Stimulated activated CD4-positive, alpha-beta T cell treated with anti-CD3 and anti-CD28 coated beads, Interleukin-4, amount 100 ng/mL, for 4 hours (primary cell): Measurements from ENCODE around the gene NEUROG1.
A peak's percentile ranks its signal among the peaks of the same experiment; 100 is the strongest.

Experiments used
- DNase-seq, 2 experiments: peaks; one replicate each; pipeline ENCODE4 v3.0.0-alpha.2; 2020

NEUROG1 gene

GRCh38 chr5:135535820-135536801, at the start of gene NEUROG1:
NEUROG1 (minus strand) TSS chr5:135535964; CDS start chr5:135535690, 274 bp downstream.
- DNase-seq, result no peak

DNA sequence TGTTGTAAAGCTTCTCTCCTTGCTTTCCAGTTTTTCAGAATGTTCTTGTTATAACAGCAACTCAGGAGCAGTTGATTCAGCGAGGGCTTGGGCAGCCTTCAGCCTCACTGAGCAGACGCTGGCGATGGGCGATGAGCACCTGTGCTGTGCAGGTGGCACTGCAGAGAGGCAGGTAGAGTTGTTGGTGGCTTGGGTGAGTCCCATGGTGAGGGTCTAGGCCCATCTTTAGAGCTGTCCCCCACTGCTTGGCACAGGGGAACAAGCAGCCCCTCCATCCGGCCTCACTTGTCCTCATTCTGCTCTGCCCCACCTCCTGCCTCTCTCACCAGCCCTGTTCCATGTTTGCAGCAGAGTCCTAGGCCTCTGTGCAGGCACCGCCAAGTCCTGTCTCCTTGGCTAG, 49.2 kb upstream of the NEUROG1 start:
- no peak for DNase-seq

DNA sequence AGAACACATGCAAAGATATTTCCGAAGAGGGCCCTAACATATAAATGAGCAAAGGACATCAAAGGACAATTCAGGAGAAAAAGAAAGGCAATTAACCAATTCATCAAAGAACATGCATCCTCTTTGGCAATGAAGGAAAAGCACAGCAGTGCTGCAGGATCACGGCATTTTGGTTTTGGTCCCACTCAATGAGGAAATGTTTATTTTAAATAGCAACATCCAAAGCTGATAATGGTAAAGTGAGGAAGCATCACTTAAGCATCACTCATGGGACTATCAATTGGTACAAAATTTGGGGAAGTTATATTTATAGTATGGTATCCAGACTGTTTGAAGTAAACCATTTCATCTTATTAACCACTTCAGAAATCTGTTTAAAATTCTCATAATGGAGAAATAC, 48.5 kb upstream of the NEUROG1 start:
- no peak for DNase-seq

DNA sequence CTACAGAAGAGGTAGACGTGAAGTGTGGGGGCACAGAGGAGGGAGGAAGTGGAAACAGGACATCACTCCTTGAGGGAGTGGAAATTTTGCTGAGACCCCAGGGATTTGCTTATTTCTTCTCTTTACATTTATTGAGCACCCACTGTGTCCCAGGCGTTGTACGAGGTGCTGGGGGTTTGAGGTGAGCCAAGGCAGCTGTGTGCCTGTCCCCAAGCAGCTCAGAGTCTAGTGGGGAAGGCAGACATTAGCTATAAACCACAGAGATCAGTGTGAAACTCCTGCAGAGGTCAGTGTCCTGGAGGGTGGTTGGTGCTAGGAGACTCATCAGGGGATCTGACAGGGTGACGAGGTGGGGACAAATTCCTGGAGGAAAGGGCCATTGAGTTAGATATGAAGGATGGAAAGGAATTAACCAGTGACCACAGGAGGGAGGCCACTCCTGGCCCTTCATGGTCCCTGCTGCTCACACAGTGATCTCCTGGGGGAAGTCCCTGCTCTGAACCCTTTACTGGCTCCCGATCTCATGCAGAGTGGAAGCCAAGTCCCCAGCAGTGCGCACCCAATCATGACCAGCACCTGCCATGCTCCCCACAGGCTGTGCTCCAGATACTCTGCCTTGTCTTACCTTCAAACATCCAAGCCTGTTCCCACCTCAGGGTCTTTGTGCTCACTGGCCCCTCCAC, 46.5 kb upstream of the NEUROG1 start:
- DNase-seq, result no peak

DNA sequence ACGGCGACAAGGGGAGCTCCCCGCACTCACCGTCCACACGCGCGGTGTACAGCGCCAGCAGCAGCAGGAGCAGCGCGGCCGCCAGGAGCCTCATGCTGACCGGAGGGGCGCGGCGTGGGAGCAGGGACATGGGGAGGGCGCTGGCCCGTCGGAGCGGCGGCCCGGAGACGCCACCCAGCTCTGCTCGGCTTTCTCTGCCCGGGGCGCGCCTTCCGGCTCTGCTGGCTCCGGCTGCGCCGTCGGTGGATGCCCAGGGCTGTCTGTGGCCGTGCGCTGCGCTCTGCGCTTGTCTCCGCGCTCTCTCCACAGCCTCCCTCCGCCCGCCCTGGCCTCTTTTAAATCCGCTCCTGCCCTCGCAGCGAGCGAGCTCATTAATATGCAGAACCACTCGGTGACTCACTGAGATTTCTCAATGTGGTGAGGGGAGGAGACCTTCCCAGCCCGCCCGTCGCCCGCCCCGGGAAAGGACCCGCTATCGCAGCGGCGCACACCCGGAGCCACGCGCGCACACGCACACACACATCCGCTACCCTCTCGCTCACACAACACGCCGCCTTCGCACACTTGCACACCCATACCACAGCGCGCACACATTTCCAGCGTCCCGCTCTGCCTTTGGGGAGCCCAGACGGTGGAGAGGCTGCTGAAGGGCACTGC, 43.0 kb upstream of the NEUROG1 start, which contains the start of gene CXCL14:
Gene CXCL14, minus strand, starts transcription at position 307 of the 657 bp plus-strand sequence. Its CDS starts 213 bp downstream, at position 94.
- no peak for DNase-seq

DNA sequence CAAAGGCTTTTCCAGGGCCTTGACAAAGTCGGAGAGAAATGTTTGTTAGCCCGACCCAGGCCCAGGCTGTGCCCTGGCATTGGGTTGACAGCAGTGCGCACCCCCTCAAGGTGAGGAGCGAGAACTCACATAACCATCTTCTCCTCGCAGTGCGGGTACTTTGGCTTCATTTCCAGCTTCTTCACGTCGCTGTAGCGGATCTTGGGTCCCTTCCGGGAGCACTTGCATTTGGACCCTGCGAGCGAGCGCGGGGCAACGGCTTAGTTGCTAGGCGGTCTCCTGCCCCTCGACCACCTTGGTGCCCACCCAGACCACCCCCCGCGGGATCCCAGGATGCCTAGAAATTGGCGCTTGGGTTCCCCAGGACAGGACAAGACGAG, 42.5 kb upstream of the NEUROG1 start:
- no peak for DNase-seq

GRCh38 chr5:135577421-135577820, 41.7 kb upstream of the NEUROG1 start:
- DNase-seq, result no peak

- DNase-seq, result no peak
Measured at GRCh38 chr5:135576075-135576599, 40.4 kb upstream of the NEUROG1 start.

DNA sequence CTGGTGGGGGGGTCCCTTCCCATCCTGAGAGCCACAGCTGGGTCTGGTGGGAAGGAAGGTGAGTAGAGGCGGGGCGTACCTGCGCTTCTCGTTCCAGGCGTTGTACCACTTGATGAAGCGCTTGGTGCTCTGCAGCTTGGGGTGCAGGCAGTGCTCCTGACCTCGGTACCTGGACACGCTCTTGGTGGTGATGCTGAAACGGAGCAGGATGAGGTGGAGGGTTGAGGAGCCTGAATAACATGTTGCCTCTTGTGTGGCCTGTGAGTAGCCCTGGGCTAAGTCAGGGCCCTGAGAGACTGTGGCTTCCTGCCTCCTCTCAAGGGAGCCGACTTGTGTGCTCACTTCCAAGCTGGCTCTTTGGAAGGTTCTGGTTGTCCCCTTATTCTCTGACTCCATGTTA, 38.7 kb upstream of the NEUROG1 start:
- DNase-seq, result no peak

DNA sequence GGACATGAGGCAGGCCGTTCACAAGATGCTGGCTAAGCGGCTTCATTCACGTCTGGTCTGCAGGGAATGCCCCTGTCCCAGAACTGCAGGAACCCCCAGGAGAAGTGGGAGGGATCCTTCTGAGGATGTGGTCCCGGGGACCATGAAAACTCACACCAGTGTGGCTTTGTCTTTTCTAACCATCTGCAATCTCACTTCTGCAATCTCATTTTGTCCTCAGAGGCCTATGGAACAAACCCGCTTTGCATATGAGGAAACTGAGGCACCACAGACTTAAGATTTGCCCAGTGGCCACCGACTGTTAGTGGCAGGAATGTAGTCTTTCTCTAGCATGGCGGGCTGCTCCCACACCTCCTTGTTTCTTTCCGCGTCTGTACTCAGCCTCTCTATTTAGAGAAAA, 36.1 kb upstream of the NEUROG1 start:
- no peak for DNase-seq

DNA sequence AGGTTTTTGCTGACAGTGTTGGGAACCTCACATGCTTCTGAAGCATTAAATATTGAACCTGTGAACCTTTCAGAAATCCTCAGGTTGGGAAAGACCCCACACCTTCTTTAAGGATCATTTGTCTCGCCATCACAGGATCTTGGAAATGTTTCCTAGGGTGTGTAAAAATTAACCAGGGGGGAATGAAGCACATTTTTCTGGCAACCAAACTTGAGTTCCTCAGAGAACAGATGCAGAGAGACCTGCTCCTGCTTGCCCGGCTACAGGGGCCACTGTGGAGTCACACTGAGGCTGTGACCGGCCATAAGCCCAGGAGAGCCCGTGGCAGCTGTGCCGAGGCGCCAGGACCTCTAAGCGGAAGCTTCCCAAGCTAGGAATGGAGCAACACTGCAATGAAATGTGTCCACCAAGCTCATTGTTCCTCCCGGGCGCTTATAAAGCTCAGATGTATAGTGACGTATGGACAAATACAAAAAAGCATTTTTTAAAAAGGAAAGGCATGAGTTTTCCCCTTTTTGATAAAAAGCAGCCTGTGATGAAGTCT, 35.4 kb upstream of the NEUROG1 start:
- no peak for DNase-seq

DNA sequence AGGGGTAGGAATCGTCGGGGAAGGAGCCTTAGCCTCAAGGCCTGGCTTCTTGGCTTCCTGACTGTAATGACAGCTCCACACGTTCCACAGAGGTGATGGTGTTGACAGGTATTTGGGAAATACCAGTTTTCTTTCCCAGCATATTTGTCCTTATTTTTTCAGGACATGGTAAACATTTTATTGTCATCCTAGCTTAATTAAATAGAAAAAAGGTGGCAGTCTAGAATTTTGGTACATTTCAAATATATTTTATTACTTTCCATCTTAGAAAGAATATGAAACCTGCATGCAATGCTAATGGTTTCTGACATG, 34.6 kb upstream of the NEUROG1 start:
- no peak for DNase-seq

DNA sequence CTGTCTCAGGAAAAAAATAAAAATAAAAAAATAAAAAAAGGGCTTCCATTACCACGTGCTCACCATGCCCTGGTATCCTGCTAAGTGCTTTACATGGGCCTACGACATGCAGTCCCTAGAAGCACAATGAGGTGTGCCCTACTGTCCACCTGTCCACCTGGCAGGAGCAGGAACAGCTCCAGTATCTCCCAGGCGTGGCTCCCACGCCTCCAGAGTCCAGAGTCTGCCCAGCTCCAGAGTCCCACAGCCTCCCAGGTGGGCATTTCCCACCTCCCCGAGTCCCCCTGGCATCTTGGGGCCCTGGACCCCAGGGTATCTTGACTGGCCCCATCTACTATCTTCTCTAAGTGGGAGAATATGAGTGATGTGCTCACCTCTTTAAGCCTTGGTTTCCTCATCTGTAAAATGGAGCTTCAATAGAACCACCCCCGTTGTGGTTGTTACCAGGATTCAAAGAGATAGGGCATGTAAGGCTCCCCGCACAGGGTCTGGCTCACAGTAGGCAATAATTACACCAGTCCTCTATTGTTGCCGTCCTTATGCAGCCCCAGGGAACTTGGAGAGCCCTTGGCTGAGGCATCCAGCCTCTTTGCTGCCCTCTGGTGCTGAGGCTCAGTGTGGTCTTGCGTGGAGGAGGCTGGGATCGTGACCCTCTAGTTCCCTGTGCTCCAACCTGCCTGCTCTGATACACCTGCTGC, 34.1 kb upstream of the NEUROG1 start:
- DNase-seq, result no peak

DNA sequence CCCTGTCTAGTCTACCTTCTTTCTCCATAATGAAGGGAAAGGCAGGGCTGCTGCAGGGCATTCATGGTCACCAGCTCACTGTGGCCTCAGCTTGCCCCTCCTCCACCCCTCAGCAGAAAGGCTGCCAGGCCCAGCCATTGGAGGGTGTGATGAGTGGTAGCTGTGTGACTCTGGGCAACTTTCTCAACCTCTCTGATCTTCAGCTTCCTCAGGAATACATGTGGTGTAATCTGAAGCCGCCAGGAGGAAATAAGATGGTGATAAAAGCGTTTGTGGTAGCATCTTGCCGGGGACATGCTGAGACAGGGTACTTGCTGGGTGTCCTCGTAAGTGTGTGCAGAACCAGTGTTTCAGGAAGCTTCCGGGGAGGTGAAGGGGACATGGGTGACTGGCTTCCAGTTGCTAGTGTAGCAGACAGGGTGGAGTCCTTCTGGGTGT, 33.2 kb upstream of the NEUROG1 start:
- no peak for DNase-seq

DNA sequence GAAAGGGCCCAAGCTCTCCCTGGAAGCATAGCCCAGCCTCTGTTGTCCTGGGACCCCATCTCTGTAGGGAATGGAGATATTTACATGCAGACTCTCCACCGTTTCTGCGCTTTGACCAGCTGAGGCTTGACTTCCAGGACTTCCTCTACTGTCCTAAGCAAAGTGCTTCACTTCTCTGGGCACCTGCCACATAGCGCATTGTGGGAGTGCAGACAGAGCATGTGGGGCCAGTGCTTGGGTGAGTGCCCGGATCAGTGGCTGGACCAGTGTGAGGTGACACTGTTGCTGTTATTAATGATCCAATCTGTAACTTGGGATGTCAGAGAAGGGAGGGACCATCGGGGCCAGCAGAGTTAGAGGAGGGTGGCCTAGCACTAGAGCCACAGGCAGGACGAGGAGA, 32.5 kb upstream of the NEUROG1 start:
- DNase-seq, result no peak

DNA sequence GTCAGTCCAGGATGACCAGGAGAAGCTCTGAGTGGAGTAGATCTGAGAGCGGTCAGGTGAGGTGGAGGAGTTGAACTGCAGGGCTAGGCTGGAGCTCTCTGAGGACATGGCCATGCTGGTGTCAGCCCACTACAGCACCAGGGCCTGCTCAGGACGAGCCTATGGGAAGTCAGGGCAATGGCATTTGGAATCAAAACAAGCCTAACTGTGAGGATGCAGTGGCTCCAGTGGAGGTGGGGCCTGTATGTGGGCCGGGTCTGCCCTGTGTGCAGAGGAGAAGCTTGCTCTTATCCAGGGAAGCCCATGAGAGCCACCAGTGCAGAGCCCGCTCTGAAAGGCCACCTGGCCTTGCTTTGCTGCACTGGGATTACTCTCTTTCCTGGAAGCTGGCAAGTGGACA, 31.9 kb upstream of the NEUROG1 start:
- no peak for DNase-seq

DNA sequence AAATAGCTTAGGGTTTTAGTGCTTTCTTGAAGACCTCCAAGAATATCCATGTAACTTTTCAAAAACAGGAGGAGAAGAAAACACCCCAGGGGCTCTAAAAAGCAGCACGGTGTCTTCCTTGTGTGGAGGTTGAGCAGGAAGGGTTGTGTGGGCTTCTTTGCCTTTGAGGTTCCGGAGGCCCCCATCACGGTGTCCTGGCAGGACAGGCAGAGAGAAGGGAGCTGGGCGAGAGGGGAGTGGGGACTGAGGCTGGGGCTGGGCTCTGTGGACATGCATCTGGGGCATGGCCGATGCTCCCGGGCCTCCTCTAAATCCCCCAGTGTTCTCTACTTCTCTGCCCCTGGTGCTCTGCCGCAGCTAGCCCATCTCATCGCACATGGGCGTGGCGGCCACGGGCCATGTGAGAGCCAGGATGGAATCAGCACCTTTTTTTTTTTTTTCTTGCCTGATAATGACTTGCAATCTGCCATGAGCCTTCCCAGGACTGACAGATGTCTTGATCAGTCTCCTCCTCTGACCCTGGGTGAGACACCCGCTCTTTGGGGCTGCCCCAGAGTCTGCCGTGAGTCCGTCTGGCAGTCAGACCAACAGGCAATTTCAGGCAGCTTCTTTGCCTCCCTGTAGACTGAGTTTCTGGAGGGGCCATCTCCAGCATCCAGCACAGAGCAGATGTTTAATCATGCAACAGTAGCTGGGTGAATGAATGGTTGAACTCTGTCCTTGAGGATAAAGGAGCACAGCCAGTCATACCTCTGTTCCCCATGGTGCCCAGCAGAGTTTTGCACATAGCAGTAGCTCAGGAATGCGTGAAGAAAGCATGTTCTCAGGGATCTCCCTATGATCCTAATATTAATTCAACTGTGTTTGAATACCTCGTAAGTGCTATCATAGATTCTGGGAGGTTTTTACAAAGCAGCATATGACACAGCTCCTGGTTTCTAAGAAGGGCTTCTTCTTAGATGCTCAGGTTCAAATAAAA, 30.9 kb upstream of the NEUROG1 start:
- no peak for DNase-seq

DNA sequence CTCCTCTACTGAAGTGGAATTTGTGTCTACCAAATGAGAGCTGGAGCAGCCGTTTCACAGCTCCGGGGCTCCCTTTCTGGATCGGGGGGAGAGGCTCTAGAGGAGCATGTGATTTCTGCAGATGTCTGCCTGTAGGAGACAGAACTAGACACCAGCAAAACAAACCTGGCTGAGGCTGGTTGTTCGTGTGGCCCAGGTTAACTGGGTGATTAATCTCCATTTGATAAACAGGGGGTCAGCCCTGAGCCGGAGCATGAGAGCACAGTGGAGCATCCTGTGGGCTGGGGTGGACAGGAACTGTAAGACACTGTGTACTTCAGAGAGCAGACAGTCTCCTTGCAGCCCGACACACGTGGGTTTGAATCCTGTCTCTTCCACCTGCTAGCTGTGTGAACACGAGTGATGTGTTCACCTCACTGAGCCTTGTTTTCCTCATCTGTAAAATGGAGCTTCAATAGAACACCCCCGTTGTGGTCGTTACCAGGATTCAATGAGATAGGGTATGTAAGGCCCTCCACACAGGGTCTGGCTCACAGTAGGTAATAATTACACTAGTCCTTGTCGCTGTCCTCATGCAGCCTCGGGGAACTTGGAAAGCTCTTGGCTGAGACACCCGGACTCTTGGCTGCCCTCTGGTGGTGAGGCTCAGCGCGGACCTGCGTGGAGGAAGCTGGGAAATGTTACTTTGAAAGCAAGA, 30.1 kb upstream of the NEUROG1 start:
- DNase-seq, result peak; percentile 38 to 68

DNA sequence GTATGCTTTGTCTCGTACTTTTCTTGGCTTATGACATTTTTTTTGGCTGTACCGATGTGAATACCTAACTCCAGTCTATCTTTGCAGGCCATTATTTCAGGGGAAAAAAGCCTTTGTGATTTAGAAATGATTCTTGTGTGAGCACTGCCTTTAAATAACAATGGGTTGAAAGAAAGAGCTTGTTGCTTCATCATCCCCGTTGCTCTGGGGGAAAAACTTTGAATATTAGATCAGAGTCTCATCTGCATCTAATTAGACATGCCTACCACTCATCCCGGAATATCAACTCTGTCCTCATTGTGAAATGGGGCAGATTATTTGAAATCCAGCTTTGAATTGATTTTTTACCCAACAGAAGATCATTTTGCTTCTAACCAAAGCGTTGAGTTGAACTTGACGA, 29.5 kb upstream of the NEUROG1 start:
- no peak for DNase-seq

DNA sequence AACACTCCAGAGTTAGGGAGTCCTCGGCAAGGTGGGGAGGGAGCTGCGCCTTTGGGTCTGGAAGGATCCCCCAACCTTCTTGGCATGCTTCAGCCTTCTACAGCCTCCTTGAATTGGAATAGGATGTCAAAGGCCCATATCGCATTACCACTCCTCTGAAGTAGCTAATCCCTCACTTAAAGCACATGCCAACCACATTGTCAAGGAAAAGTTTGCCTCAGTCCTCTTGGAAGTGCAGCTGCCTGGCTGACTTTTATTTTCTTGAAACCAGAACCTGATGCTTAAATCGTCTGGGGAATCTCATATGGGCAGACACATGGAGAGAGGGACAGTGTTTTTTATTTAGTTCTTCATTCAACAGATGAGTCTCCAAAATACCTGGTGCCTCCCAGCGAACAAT, 28.6 kb upstream of the NEUROG1 start:
- DNase-seq, result no peak

- no peak for DNase-seq
Measured at GRCh38 chr5:135561266-135561665, 25.5 kb upstream of the NEUROG1 start.
